ENCODE data around the gene CMSS1. TPM values are rescaled to one million over a fixed set of nuclear protein-coding genes. Genes with fewer than 3 reads are reported as not detected.

CMSS1 gene
- total and polyA plus RNA-seq, 11 donors = 13.5 to 48.4 (median 34.8) TPM

DNA sequence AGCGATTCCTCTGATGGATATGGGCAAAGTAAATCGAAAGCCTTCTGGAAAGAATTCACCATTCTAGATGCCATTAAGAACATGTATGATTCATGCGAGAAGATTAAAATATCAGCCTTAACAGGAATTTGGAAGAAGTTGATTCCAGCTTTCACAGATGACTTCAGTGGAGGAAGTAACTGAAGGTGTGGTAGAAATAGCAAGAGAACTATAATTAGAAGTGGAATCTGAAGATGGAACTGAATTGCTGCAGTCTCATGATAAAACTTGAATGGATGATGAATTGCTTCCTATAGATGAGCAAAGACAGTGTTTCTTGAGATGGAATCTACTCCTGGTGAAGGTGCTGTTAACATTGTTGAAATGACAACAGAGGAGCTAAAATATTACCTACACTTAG lies 413.0 kb downstream of the CMSS1 start:
- Histone ChIP-seq H3K4me1 (peaks cover 0 to 23% (median 10%) of the 10 kb centered on the region in 12 donors), H3K36me3 (no peaks in the 10 kb centered on the region), H3K4me3 (no peak overlapping the region), H3K27ac (no peak overlapping the region), H3K27me3 (no peaks in the 10 kb centered on the region), H3K9me3 (peaks cover 0 to 11% (median 0%) of the 10 kb centered on the region in 12 donors)
- WGBS, 4 donors = 86 to 93% (median 90%) methylated on average over 3 of the region's 3 CpGs
- no peak for ATAC-seq
- no peak for DNase-seq
- TF ChIP-seq, protein P1, sequence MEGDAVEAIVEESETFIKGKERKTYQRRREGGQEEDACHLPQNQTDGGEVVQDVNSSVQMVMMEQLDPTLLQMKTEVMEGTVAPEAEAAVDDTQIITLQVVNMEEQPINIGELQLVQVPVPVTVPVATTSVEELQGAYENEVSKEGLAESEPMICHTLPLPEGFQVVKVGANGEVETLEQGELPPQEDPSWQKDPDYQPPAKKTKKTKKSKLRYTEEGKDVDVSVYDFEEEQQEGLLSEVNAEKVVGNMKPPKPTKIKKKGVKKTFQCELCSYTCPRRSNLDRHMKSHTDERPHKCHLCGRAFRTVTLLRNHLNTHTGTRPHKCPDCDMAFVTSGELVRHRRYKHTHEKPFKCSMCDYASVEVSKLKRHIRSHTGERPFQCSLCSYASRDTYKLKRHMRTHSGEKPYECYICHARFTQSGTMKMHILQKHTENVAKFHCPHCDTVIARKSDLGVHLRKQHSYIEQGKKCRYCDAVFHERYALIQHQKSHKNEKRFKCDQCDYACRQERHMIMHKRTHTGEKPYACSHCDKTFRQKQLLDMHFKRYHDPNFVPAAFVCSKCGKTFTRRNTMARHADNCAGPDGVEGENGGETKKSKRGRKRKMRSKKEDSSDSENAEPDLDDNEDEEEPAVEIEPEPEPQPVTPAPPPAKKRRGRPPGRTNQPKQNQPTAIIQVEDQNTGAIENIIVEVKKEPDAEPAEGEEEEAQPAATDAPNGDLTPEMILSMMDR (IDR thresholded peaks at IDR 0.05) = no peak
- no peak for TF ChIP-seq POLR2A (IDR thresholded peaks at IDR 0.05)
- intact Hi-C loops (cut with DNase I) = no loop called here

Small RNAs within 50 kb of the gene (microRNA-seq; reads per million reads assigned to microRNA genes)
- 0 reads per million in 4 donors for gene MIR3921

Other genes with a start within 250 kb of the CMSS1 start
- 10 to 100 TPM; 12.5 to 39.2 (median 22.7) TPM for gene COL8A1, start 179.3 kb upstream of the CMSS1 start, total RNA-seq
- 1 to 10 TPM; 4.9 to 7.3 TPM for gene COL8A1, start 179.3 kb upstream of the CMSS1 start, polyA plus RNA-seq

All from heart left ventricle (tissue), 16 donors.